Inflammatory macrophage treated with lipopolysaccharide for 1 hour (primary cell): Measurements from ENCODE around the gene FOXK1.

Source experiments
- DNase-seq, 2 donors: peaks; one replicate each; pipeline ENCODE4 v3.0.0-alpha.2; 2020 to 2022

Gene FOXK1

GRCh38 chr7:4700577-4701235 lies 18.6 kb downstream of the FOXK1 start:
- peak in 1 of 2 donors; percentile 54 for DNase-seq

- no peak for DNase-seq
Measured at GRCh38 chr7:4702961-4703512, 20.9 kb downstream of the FOXK1 start.

- DNase-seq = no peak
Measured at GRCh38 chr7:4703532-4703931, 21.4 kb downstream of the FOXK1 start.

- DNase-seq = peak; percentile 65 to 67
Measured at GRCh38 chr7:4706384-4707216, 24.5 kb downstream of the FOXK1 start.

- DNase-seq = no peak
Measured at GRCh38 chr7:4707217-4707741, 25.2 kb downstream of the FOXK1 start.

GRCh38 chr7:4707980-4708411 lies 25.9 kb downstream of the FOXK1 start:
- DNase-seq = no peak

- no peak for DNase-seq
Measured at GRCh38 chr7:4709187-4709586, 27.1 kb downstream of the FOXK1 start.

GRCh38 chr7:4711093-4711492 lies 29.0 kb downstream of the FOXK1 start:
- DNase-seq = no peak

- no peak for DNase-seq
Measured at GRCh38 chr7:4711634-4712033, 29.5 kb downstream of the FOXK1 start.

- DNase-seq = peak; percentile 70 to 71
Measured at GRCh38 chr7:4712281-4713182, 30.4 kb downstream of the FOXK1 start.

- peak; percentile 86 to 90 for DNase-seq
Measured at GRCh38 chr7:4713183-4713784, 31.2 kb downstream of the FOXK1 start.

GRCh38 chr7:4714161-4714700 lies 32.1 kb downstream of the FOXK1 start:
- no peak for DNase-seq

- DNase-seq = no peak
Measured at GRCh38 chr7:4714767-4715409, 32.8 kb downstream of the FOXK1 start.

GRCh38 chr7:4715410-4715776 lies 33.3 kb downstream of the FOXK1 start:
- DNase-seq = peak; percentile 88 to 96

GRCh38 chr7:4716946-4717795 lies 35.1 kb downstream of the FOXK1 start:
- DNase-seq = no peak

- DNase-seq = no peak
Measured at GRCh38 chr7:4718075-4718474, 36.0 kb downstream of the FOXK1 start.

- no peak for DNase-seq
Measured at GRCh38 chr7:4720225-4720624, 38.1 kb downstream of the FOXK1 start.

- no peak for DNase-seq
Measured at GRCh38 chr7:4722308-4722707, 40.2 kb downstream of the FOXK1 start.

- DNase-seq = no peak
Measured at GRCh38 chr7:4722960-4723630, 41.0 kb downstream of the FOXK1 start.

GRCh38 chr7:4724648-4725013 lies 42.5 kb downstream of the FOXK1 start:
- DNase-seq = no peak
